GM12878 (cell line): ENCODE data around the gene RFFL. TPM values are rescaled to one million over a fixed set of nuclear protein-coding genes. Genes with fewer than 3 reads are reported as not detected.

Experiments
- IKZF1 ChIP-seq: fragments of 450-650 bp; conservative IDR thresholded peaks from 2 replicates; pipeline ENCODE4 v1.6.1; 2017; ENCODE audit warnings: antibody characterized with exemption, mild to moderate bottlenecking
- IKZF2 ChIP-seq, 2 experiments: fragments of 450-650 bp; IDR thresholded peaks; 2 replicates each; pipeline ENCODE4 v1.6.1; 2017; ENCODE audit warnings: mild to moderate bottlenecking in 2 of 2, moderate library complexity in 2 of 2
- NBN ChIP-seq: fragments of 450-650 bp; IDR thresholded peaks from 2 replicates; pipeline ENCODE4 v1.6.1; 2016
- SPI1 ChIP-seq: IDR thresholded peaks from 2 replicates; pipeline ENCODE4 v1.6.1; 2011; ENCODE audit warnings: low read depth, mild to moderate bottlenecking, low read length, moderate library complexity, borderline replicate concordance; ENCODE audit not compliant: insufficient read depth
- polyA plus RNA-seq, 11 experiments: library from polyadenylated mRNA; depleted of rRNA in 4 of 11; unstranded in 6 of 11; stranded (reverse) in 5 of 11; fragments of >200 nt; fragmentation: Nextera tagmentation in 4 of 11; fragmentation: Illumina TruSeq in 1 of 11; extraction: Ambion mirVana in 4 of 11; extraction: Trizol in 1 of 11; gene quantifications; 1 replicate in 1 of 11; 2 replicates in 10 of 11; pipeline versions ENCODE4 v1.2.1 to v1.2.3, GENCODE V29; 2011 to 2016; ENCODE audit warnings: inconsistent platforms in 2 of 11, missing spikeins in 2 of 11, low read depth in 1 of 11
- total RNA-seq, 4 experiments: library from RNA; depleted of rRNA in 3 of 4; stranded (reverse); fragments of >200 nt in 3 of 4; fragmentation: Illumina TruSeq in 1 of 4; extraction: Trizol in 1 of 4; gene quantifications; 2 replicates each; pipeline versions ENCODE4 v1.2.1 to v1.2.3, GENCODE V29; 2013 to 2021
- TF ChIP-seq, protein P1 (sequence below): IDR thresholded peaks from 2 replicates; pipeline ENCODE4 v1.6.1; 2011; ENCODE audit warnings: borderline replicate concordance, low read depth, mild to moderate bottlenecking, moderate library complexity, mixed read lengths, low read length; ENCODE audit not compliant: insufficient read depth; ENCODE audit errors: extremely low read length
- TF ChIP-seq, protein P2 (sequence below): fragments of 450-650 bp; IDR thresholded peaks from 2 replicates; pipeline ENCODE4 v1.6.1; 2016; ENCODE audit warnings: mild to moderate bottlenecking
- TF ChIP-seq, protein P3 (sequence below), 3 experiments: IDR thresholded peaks in 2 of 3; conservative IDR thresholded peaks in 1 of 3; 2 replicates each; pipeline ENCODE4 v1.5.1; 2011; ENCODE audit warnings: low read depth in 3 of 3, low read length in 3 of 3, mild to moderate bottlenecking in 3 of 3, control low read depth in 2 of 3, moderate library complexity in 2 of 3, inconsistent platforms in 1 of 3, mixed read lengths in 1 of 3; ENCODE audit not compliant: control insufficient read depth in 2 of 3, insufficient read depth in 1 of 3; ENCODE audit errors: extremely low read depth in 1 of 3
- TF ChIP-seq, protein P4 (sequence below): fragments of 450-650 bp; IDR thresholded peaks from 2 replicates; pipeline ENCODE4 v1.6.1; 2017; ENCODE audit warnings: mild to moderate bottlenecking, moderate library complexity

The RFFL gene
- total and polyA plus RNA-seq, 10 of the 15 experiments (the other 5 are each of a cell fraction or from before 2014, with no cell fraction given) = 4.7 to 56.1 (median 26.9) TPM

DNA sequence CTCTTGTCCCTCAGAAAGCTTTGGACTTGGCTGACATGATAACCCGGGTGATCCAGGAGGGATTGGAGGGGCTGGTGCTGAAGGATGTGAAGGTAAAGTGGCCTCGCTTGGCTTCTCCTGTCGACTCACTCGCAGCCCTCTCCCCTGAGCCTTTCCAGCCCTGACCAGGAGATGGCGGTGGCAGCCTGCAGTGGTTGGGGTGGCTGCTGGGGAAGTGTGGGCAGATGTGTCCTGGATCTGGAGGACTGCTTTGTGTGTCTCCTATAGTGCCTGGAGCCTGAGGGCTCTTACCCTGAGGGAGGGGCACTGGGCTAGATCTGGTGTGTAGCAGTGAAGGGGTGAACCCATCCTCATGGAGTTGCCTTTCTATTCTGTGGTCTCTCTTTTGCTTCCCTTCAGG lies 65.3 kb downstream of the RFFL start (continued):
- TF ChIP-seq SPI1 (peak; percentile 50; the same call in 1 of the 2 replicates), NBN (peak; percentile 63; the same call in 1 of the 2 replicates), IKZF1 (peak; percentile 33; the same call in 1 of the 2 replicates), IKZF2 (IDR thresholded peaks at IDR 0.05) (peak in 1 of 2 experiments; percentile 26; a peak in 2 of 4 replicates)
- TF ChIP-seq, protein P1, sequence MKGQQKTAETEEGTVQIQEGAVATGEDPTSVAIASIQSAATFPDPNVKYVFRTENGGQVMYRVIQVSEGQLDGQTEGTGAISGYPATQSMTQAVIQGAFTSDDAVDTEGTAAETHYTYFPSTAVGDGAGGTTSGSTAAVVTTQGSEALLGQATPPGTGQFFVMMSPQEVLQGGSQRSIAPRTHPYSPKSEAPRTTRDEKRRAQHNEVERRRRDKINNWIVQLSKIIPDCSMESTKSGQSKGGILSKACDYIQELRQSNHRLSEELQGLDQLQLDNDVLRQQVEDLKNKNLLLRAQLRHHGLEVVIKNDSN = no peak
- TF ChIP-seq, protein P2, sequence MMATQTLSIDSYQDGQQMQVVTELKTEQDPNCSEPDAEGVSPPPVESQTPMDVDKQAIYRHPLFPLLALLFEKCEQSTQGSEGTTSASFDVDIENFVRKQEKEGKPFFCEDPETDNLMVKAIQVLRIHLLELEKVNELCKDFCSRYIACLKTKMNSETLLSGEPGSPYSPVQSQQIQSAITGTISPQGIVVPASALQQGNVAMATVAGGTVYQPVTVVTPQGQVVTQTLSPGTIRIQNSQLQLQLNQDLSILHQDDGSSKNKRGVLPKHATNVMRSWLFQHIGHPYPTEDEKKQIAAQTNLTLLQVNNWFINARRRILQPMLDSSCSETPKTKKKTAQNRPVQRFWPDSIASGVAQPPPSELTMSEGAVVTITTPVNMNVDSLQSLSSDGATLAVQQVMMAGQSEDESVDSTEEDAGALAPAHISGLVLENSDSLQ = no peak
- TF ChIP-seq, protein P3, sequence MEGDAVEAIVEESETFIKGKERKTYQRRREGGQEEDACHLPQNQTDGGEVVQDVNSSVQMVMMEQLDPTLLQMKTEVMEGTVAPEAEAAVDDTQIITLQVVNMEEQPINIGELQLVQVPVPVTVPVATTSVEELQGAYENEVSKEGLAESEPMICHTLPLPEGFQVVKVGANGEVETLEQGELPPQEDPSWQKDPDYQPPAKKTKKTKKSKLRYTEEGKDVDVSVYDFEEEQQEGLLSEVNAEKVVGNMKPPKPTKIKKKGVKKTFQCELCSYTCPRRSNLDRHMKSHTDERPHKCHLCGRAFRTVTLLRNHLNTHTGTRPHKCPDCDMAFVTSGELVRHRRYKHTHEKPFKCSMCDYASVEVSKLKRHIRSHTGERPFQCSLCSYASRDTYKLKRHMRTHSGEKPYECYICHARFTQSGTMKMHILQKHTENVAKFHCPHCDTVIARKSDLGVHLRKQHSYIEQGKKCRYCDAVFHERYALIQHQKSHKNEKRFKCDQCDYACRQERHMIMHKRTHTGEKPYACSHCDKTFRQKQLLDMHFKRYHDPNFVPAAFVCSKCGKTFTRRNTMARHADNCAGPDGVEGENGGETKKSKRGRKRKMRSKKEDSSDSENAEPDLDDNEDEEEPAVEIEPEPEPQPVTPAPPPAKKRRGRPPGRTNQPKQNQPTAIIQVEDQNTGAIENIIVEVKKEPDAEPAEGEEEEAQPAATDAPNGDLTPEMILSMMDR (IDR thresholded peaks at IDR 0.05 in 2 of 3, conservative IDR thresholded peaks at IDR 0.05 in 1 of 3; ENCODE audit: control insufficient read depth in 2 of 3, extremely low read depth in 1 of 3, insufficient read depth in 1 of 3, low read depth in 3 of 3, low read length in 3 of 3) = peak; percentile 94 to 97 (median 97); a peak in 5 of 6 replicates
- TF ChIP-seq, protein P4, sequence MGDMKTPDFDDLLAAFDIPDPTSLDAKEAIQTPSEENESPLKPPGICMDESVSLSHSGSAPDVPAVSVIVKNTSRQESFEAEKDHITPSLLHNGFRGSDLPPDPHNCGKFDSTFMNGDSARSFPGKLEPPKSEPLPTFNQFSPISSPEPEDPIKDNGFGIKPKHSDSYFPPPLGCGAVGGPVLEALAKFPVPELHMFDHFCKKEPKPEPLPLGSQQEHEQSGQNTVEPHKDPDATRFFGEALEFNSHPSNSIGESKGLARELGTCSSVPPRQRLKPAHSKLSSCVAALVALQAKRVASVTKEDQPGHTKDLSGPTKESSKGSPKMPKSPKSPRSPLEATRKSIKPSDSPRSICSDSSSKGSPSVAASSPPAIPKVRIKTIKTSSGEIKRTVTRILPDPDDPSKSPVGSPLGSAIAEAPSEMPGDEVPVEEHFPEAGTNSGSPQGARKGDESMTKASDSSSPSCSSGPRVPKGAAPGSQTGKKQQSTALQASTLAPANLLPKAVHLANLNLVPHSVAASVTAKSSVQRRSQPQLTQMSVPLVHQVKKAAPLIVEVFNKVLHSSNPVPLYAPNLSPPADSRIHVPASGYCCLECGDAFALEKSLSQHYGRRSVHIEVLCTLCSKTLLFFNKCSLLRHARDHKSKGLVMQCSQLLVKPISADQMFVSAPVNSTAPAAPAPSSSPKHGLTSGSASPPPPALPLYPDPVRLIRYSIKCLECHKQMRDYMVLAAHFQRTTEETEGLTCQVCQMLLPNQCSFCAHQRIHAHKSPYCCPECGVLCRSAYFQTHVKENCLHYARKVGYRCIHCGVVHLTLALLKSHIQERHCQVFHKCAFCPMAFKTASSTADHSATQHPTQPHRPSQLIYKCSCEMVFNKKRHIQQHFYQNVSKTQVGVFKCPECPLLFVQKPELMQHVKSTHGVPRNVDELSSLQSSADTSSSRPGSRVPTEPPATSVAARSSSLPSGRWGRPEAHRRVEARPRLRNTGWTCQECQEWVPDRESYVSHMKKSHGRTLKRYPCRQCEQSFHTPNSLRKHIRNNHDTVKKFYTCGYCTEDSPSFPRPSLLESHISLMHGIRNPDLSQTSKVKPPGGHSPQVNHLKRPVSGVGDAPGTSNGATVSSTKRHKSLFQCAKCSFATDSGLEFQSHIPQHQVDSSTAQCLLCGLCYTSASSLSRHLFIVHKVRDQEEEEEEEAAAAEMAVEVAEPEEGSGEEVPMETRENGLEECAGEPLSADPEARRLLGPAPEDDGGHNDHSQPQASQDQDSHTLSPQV = peak; percentile 61; the same call in 1 of the 2 replicates
